Neural progenitor cell (in vitro differentiated cells): ENCODE data around the gene OR10A4.

Experiments used
- EZH2 ChIP-seq: fragments of 200-600 bp; sonication (generic); IDR thresholded peaks from 2 replicates; pipeline ENCODE4 v1.6.1; 2017; ENCODE audit warnings: antibody characterized with exemption, mild to moderate bottlenecking, moderate library complexity
- TF ChIP-seq, protein P1 (sequence below): fragments of 200-600 bp; sonication (generic); IDR thresholded peaks from 2 replicates; pipeline ENCODE4 v1.5.1; 2017; ENCODE audit warnings: antibody characterized with exemption, mild to moderate bottlenecking

DNA sequence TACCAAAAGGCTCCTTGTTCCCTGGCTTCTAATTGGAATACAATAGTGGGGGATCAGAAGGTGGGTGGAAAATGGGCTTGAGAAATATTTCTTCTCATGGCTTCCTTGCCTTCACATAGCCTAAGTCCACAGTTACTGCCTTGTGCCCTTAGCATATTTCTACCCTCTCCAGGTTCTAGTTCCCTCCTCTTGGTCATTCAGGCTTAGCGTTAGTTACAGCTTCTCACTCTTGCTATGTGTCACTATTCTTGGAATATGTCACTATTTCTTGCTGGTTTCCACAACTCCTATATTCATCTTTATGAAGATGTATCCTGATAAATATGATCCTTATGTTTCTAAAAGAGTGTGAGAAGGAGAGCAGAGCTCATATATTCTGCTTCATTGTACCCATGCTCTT, 13.4 kb downstream of the OR10A4 start:
- TF ChIP-seq, protein P1, sequence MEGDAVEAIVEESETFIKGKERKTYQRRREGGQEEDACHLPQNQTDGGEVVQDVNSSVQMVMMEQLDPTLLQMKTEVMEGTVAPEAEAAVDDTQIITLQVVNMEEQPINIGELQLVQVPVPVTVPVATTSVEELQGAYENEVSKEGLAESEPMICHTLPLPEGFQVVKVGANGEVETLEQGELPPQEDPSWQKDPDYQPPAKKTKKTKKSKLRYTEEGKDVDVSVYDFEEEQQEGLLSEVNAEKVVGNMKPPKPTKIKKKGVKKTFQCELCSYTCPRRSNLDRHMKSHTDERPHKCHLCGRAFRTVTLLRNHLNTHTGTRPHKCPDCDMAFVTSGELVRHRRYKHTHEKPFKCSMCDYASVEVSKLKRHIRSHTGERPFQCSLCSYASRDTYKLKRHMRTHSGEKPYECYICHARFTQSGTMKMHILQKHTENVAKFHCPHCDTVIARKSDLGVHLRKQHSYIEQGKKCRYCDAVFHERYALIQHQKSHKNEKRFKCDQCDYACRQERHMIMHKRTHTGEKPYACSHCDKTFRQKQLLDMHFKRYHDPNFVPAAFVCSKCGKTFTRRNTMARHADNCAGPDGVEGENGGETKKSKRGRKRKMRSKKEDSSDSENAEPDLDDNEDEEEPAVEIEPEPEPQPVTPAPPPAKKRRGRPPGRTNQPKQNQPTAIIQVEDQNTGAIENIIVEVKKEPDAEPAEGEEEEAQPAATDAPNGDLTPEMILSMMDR: no peak
- TF ChIP-seq EZH2: no peak
